KMS-11 (cell line): ENCODE results near the gene SUSD2.

Source experiments
- H2AFZ ChIP-seq: fragments of 200-600 bp; sonication (generic); 2 replicates; pipeline ENCODE4 v1.6.1; 2016; ENCODE audit warnings: antibody characterized with exemption, mixed run types, low read depth
- H3K27ac ChIP-seq: fragments of 200-600 bp; sonication (generic); 2 replicates; pipeline ENCODE4 v1.6.1; 2016; ENCODE audit warnings: mild to moderate bottlenecking, mixed run types
- H3K27me3 ChIP-seq: fragments of 200-600 bp; sonication (generic); 2 replicates; pipeline ENCODE4 v1.6.1; 2017; ENCODE audit warnings: mild to moderate bottlenecking, low read depth, mixed run types, moderate library complexity; ENCODE audit not compliant: insufficient read depth
- H3K36me3 ChIP-seq: fragments of 200-600 bp; sonication (generic); 2 replicates; pipeline ENCODE4 v1.6.1; 2017; ENCODE audit warnings: mild to moderate bottlenecking, mixed run types; ENCODE audit not compliant: insufficient read depth
- H3K4me1 ChIP-seq: fragments of 200-600 bp; sonication (generic); 2 replicates; pipeline ENCODE4 v1.6.1; 2016; ENCODE audit warnings: mild to moderate bottlenecking, low read depth, mixed run types; ENCODE audit not compliant: poor library complexity, severe bottlenecking
- H3K4me2 ChIP-seq: fragments of 200-600 bp; sonication (generic); 2 replicates; pipeline ENCODE4 v1.7.0; 2016; ENCODE audit warnings: mild to moderate bottlenecking, mixed run types
- H3K4me3 ChIP-seq: fragments of 200-600 bp; sonication (generic); IDR thresholded peaks from 2 replicates; pipeline ENCODE4 v1.6.1; 2017; ENCODE audit warnings: low read depth, low read length, mixed read lengths; ENCODE audit not compliant: insufficient read depth
- H3K79me2 ChIP-seq: fragments of 200-600 bp; sonication (generic); 2 replicates; pipeline ENCODE4 v1.6.1; 2016; ENCODE audit warnings: low read depth, mixed run types; ENCODE audit not compliant: insufficient read depth
- H3K9ac ChIP-seq: fragments of 200-600 bp; sonication (generic); 2 replicates; pipeline ENCODE4 v1.6.1; 2016; ENCODE audit warnings: mild to moderate bottlenecking, mixed run types
- H4K20me1 ChIP-seq: fragments of 200-600 bp; sonication (generic); 2 replicates; pipeline ENCODE4 v1.6.1; 2016; ENCODE audit warnings: mild to moderate bottlenecking, mixed run types; ENCODE audit not compliant: insufficient read depth
- TF ChIP-seq, protein P1 (sequence below): fragments of 200-600 bp; sonication (generic); conservative IDR thresholded peaks from 2 replicates; pipeline ENCODE4 v1.6.1; 2017; ENCODE audit warnings: low read depth, mild to moderate bottlenecking, antibody characterized with exemption, low read length, moderate library complexity, mixed read lengths

Gene SUSD2

DNA sequence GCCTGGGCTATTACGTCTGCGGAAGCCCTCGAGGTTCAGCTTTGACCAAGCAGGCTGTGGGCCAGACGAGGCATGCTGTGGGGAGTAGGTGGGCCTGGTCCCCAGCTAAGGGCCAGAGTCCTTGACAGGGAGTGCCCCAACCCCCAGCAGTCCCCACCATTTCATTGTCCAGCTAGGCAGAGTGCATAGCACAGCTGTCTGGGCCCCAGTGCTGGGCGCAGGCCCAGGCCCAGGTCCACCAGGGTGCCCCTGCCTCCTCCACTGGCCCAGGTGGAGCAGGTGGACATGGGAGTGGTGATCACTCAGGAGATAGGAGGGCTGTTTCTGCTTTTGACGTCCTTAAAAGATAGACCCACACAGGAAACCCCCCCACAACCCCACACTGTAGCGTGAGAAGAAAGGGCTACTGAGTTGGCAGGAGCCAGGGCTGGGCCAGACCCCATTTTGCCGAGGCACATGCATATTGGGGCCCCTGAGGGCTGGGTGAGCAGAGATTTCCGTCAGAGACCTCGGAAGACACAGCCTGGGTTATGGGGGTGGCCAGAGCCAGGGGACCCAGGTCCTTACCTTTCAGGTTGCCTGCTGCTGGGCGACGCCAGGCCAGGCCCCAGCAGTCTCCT, 11.7 kb upstream of the SUSD2 start:
- H3K36me3 ChIP-seq: no peaks in the 10 kb centered on the region

DNA sequence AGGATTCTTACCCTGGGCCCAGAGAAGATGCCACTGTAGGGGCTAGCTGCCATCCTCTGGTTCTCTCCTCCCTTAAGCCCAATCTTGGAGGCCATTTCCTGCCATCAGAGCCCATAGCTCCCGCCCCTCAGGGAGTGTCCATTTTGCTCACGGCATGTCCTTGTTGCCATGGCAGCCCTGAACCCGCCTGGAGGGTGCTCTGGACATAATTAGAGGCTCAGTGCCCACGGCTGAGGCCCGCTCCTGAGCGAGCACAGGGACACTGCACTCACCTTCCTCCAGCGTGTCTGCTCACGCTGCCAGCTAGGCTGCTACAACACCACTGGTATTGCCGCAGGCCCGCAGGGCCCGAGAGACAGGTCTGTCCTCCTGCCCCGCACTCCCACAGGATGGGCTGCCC, 11.1 kb upstream of the SUSD2 start:
- no peaks in the 10 kb centered on the region for H3K27me3 ChIP-seq
- no peak overlapping the region for H3K9ac ChIP-seq
- no peak overlapping the region for H3K4me3 ChIP-seq
- no peak overlapping the region for H3K4me2 ChIP-seq
- no peaks in the 10 kb centered on the region for H3K79me2 ChIP-seq
- TF ChIP-seq, protein P1, sequence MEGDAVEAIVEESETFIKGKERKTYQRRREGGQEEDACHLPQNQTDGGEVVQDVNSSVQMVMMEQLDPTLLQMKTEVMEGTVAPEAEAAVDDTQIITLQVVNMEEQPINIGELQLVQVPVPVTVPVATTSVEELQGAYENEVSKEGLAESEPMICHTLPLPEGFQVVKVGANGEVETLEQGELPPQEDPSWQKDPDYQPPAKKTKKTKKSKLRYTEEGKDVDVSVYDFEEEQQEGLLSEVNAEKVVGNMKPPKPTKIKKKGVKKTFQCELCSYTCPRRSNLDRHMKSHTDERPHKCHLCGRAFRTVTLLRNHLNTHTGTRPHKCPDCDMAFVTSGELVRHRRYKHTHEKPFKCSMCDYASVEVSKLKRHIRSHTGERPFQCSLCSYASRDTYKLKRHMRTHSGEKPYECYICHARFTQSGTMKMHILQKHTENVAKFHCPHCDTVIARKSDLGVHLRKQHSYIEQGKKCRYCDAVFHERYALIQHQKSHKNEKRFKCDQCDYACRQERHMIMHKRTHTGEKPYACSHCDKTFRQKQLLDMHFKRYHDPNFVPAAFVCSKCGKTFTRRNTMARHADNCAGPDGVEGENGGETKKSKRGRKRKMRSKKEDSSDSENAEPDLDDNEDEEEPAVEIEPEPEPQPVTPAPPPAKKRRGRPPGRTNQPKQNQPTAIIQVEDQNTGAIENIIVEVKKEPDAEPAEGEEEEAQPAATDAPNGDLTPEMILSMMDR: no peak
- no peak overlapping the region for H3K27ac ChIP-seq
- no peaks in the 10 kb centered on the region for H3K36me3 ChIP-seq
- H2AFZ ChIP-seq: no peak overlapping the region
- no peaks in the 10 kb centered on the region for H3K4me1 ChIP-seq
- H4K20me1 ChIP-seq: no peaks in the 10 kb centered on the region

More for the DNA sequence above, 11.7 kb upstream of the SUSD2 start:
- H3K27me3 ChIP-seq: no peaks in the 10 kb centered on the region
- H3K9ac ChIP-seq: no peak overlapping the region
- no peaks in the 10 kb centered on the region for H3K79me2 ChIP-seq
- H3K4me3 ChIP-seq: no peak overlapping the region
- H3K4me1 ChIP-seq: no peaks in the 10 kb centered on the region
- H3K27ac ChIP-seq: no peak overlapping the region
- H3K4me2 ChIP-seq: no peak overlapping the region
- TF ChIP-seq, protein P1: no peak
- no peak overlapping the region for H2AFZ ChIP-seq
- no peaks in the 10 kb centered on the region for H4K20me1 ChIP-seq

DNA sequence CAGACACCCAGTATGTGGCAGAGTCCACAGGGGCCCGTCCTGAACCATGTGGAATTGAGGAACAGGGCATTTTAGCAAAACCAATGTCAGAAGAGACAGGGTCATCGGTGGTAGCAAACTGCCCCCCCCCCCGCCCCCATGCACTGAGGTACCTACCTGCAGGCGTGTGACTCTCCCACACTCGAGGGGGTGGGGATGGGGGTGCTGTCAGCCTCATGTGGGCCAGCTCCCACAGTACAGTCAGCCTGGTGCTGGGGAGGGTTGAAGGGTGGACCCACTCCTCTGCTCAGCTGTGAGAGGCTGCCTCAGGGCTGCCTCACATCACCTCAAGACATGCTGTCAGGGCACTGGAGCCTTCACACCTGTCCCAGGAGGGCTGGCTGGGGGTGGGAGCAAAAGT, 10.7 kb upstream of the SUSD2 start:
- TF ChIP-seq, protein P1: no peak
- H3K36me3 ChIP-seq: no peaks in the 10 kb centered on the region
- H3K9ac ChIP-seq: no peak overlapping the region
- H3K4me3 ChIP-seq: no peak overlapping the region
- H2AFZ ChIP-seq: no peak overlapping the region
- no peaks in the 10 kb centered on the region for H3K27me3 ChIP-seq
- no peak overlapping the region for H3K27ac ChIP-seq
- H3K4me2 ChIP-seq: no peak overlapping the region
- H4K20me1 ChIP-seq: no peaks in the 10 kb centered on the region
- no peaks in the 10 kb centered on the region for H3K4me1 ChIP-seq
- H3K79me2 ChIP-seq: no peaks in the 10 kb centered on the region

DNA sequence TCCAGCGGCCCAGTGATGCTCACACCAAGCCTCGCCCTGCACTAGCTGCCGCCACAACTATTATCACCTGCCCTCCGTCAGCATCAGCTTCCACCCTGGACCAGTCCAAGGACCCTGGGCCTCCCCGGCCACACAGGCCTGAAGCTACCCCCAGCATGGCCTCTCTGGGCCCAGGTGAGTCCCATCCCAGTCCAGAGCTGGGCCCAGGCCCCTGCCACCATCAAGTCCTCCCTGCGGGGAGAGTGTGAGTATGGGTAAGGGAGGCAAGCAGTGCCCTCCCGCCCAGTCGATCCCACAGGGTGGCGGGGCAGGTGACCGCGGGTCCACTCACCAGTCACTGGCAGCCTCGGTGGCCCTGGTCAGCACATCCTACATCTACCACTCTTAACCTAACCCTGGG, 9.5 kb upstream of the SUSD2 start:
- TF ChIP-seq, protein P1: no peak
- H3K79me2 ChIP-seq: no peaks in the 10 kb centered on the region
- no peak overlapping the region for H3K27ac ChIP-seq
- H3K4me1 ChIP-seq: no peaks in the 10 kb centered on the region
- H3K4me3 ChIP-seq: no peak overlapping the region
- no peaks in the 10 kb centered on the region for H3K36me3 ChIP-seq
- H3K27me3 ChIP-seq: no peaks in the 10 kb centered on the region
- no peak overlapping the region for H2AFZ ChIP-seq
- H4K20me1 ChIP-seq: no peaks in the 10 kb centered on the region
- H3K4me2 ChIP-seq: no peak overlapping the region
- no peak overlapping the region for H3K9ac ChIP-seq
